Measurements from ENCODE around the gene SNRPD3.
A peak's percentile ranks its signal among the peaks of the same experiment; 100 is the strongest.

SNRPD3 gene

GRCh38 chr22:24567668-24568067 lies 11.9 kb downstream of the SNRPD3 start:
- DNase-seq (ENCODE audit: low spot score), result no peak

GRCh38 chr22:24571266-24571665 lies 15.5 kb downstream of the SNRPD3 start:
- DNase-seq (ENCODE audit: low spot score), result no peak

GRCh38 chr22:24576778-24577177 lies 21.0 kb downstream of the SNRPD3 start:
- no peak for DNase-seq (ENCODE audit: low spot score)

- peak; percentile 43 for DNase-seq (ENCODE audit: low spot score)
These were observed 22.8 kb downstream of the SNRPD3 start for GRCh38 chr22:24578355-24579257.

GRCh38 chr22:24579258-24579601 lies 23.4 kb downstream of the SNRPD3 start:
- no peak for DNase-seq (ENCODE audit: low spot score)

GRCh38 chr22:24580276-24580675 lies 24.5 kb downstream of the SNRPD3 start:
- DNase-seq (ENCODE audit: low spot score), result no peak

GRCh38 chr22:24582056-24582814 lies 26.4 kb downstream of the SNRPD3 start:
- DNase-seq (ENCODE audit: low spot score), result no peak

- no peak for DNase-seq (ENCODE audit: low spot score)
These were observed 27.7 kb downstream of the SNRPD3 start for GRCh38 chr22:24583221-24584165.

GRCh38 chr22:24584166-24584790 lies 28.5 kb downstream of the SNRPD3 start:
- no peak for DNase-seq (ENCODE audit: low spot score)

- no peak for DNase-seq (ENCODE audit: low spot score)
These were observed 29.1 kb downstream of the SNRPD3 start for GRCh38 chr22:24584871-24585411.

- no peak for DNase-seq (ENCODE audit: low spot score)
These were observed 29.7 kb downstream of the SNRPD3 start for GRCh38 chr22:24585461-24585860.

- DNase-seq (ENCODE audit: low spot score), result no peak
These were observed 30.2 kb downstream of the SNRPD3 start for GRCh38 chr22:24585927-24586546.

GRCh38 chr22:24587251-24587650 lies 31.5 kb downstream of the SNRPD3 start:
- DNase-seq (ENCODE audit: low spot score), result no peak

GRCh38 chr22:24587948-24588347 lies 32.1 kb downstream of the SNRPD3 start:
- DNase-seq (ENCODE audit: low spot score), result no peak

- no peak for DNase-seq (ENCODE audit: low spot score)
These were observed 32.6 kb downstream of the SNRPD3 start for GRCh38 chr22:24588381-24588756.

GRCh38 chr22:24588757-24589481 lies 33.1 kb downstream of the SNRPD3 start:
- no peak for DNase-seq (ENCODE audit: low spot score)

- no peak for DNase-seq (ENCODE audit: low spot score)
These were observed 33.8 kb downstream of the SNRPD3 start for GRCh38 chr22:24589518-24590030.

- DNase-seq (ENCODE audit: low spot score), result no peak
These were observed 34.9 kb downstream of the SNRPD3 start for GRCh38 chr22:24590596-24591173.

- DNase-seq (ENCODE audit: low spot score), result no peak
These were observed 35.6 kb downstream of the SNRPD3 start for GRCh38 chr22:24591286-24591830.

Data from HuH-7.5 (cell line).